T-helper 1 cell (primary cell): ENCODE data around the gene NCAPG2.
A peak's percentile ranks its signal among the peaks of the same experiment; 100 is the strongest.

Experiments used
- DNase-seq, 5 donors: peaks; one replicate each; pipeline ENCODE4 v3.0.0-alpha.2; 2012 to 2020

NCAPG2 gene

DNA sequence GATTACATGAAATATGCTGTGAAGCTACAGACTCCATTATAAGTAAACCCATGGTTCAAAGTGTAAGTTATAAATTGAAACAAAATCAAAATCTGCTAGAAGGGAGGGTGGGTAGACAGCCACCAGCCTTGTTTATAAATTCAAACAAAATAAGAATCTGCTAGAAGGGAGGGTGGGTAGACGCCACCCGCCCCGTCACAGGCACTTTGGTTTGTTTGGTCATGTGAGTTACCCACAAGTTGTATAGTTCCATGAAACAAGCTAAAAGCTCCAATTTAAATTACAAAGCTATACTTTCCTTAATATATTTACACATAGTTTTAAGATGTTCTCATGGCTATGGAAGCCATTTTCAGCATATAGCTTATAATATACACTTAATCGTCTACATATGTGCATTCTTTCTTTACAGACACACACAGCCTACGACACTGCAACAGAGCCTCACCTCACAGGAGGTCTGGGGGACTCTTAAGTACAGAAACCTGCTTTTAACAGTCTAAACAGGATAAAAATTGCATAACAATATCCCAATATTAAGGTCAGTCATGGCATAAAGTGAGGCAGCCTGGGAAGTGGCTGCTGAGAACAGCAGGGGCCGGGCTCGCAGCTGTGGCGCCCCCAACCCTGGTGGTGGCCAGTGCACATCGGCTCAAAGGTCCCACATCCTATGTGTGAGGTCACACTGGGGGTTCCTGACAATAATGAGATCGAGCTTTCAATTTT is 28.1 kb upstream of the NCAPG2 start:
- no peak for DNase-seq

DNA sequence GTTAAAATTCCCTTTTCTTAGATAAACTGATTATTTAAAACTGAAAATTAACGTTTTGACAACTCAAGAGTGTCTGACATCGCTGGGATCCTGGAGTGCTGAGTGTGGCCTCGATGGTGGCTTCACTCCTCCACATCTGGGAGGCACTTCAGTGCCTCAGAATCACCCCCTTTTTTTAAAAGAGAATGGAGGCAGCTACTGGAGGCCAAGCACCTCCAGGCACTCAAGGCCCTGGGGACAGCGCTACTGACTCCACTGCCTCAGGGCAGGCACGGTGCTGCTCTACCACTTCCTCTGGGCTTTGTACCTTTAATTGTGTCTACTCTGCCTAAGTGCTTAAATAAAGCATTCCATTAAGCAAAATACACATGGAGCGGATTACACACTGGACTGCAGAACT is 27.2 kb upstream of the NCAPG2 start:
- DNase-seq, result no peak

DNA sequence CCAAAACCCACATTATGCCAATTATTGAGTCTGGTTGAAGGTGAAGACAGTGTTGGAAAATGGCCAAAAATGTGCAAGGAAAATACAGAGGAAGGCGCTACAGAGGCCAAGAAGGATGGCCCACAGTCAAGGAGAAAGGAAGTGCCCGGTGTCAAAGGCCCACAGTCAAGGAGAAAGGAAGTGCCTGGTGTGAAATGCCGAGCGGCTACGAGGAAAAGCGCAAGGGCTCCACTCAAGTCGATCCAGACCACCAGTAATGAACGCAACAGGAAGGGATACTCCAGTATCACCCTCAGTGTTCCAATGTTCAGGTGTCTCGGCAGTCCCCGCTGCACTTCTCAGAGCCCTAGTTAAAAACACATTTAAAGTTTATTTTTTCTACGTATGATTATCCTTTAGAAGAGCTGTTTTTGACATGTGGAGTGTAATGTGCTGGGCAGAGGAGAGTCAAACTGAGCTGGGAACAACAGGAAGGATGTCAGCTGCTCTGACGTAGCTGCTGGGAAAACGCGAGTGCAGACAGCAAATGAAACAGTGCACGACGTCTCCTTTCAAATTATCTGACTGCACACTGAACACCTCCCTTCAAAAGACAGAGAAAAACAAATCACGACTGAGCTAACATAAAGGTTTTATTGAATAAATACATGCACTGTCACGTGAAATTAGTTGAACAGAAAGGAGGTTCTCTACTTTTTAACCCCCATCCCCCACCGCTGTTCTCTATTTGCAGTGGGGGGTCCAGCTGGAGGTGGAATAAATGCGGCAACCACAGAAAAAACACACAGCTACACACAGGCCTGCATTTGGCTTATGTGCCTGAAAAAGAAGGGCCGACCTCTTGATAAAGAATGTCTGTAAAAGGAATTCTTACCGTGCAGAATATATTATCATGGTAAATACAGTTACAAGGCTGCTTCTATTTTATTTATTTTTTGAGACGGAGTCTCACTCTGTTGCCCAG is 26.1 kb upstream of the NCAPG2 start:
- DNase-seq, result no peak

DNA sequence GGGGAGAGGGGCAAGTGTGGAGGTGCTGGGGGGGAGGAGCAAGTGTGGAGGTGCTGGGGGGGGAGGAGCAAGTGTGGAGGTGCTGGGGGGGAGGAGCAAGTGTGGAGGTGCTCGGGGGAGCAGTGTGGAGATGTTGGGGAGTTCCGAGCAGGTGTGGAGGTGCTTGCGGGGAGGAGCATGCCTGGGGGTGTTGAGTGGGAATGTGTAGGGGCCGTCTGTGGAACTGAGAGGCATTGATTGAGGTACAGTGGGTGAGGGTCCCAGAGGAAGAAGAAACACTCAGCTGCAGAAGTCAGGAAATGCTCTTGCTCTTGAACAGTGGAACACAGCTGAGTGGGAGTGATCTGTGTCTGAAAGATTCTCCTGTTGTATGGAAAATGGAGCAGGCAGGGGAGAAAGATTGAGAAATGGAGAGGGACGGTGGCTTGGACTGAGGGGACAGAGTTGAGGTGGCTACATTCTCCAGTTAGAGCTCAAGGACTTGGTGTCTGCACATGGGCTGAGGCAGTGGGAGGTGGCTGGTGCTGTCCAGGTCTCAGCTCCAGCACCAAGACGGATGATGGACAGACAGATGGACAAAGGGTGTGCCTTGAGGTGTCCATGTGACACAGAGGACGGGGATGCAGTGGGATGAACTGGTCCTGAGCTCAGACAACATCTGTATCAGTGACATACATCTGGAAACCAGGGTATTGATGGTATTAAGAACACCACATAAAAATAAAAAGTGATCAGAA is 25.2 kb upstream of the NCAPG2 start:
- DNase-seq, result no peak

DNA sequence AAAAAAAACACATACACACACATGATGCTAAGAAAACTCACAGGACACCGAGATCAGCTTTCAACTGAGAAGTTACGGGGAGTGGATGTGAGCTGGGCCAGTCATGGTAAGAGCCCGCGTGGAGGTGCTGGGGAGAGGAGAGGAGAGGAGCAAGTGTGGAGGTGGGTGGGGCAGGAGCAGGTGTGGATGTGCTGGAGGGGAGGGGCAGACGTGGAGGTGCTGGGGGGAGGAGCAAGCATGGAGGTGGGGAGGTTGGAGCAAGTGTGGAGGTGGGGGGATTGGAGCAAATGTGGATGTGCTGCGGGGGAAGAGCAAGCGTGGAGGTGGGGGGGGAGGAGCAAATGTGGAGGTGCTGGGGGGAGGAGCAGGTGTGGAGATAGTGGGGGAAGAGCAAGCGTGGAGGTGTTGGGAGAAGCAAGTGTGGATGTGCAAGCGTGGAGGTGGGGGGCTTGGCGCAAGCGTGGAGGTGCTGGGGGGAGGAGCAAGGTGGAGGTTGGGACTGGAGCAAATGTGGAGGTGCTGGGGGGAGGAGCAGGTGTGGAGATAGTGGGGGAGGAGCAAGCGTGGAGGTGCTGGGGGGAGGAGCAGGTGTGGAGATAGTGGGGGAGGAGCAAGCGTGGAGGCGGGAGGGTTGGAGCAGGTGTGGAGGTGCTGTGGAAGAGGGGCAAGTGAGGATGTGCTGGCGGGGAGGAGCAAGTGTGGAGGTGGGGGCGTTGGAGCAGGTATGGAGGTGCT is 24.5 kb upstream of the NCAPG2 start:
- no peak for DNase-seq

DNA sequence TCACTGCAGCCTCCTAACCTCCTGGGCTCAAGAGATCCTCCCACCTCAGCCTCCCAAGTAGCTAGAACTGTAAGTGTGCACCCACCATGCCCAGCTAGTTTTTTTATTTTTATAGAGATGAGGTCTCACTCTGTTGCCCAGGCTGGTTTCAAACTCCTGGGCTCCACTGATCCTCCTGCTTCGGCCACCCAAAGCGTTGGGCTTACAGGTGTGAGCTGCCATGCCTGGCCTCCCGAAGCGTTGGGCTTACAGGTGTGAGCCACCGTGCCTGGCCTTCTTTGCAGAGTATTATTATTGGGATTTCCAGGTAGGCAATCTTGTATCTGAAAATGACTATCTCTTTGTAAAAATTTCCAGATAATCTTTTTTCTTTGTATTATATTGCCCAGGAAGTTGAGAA is 23.1 kb upstream of the NCAPG2 start:
- DNase-seq, result no peak

DNA sequence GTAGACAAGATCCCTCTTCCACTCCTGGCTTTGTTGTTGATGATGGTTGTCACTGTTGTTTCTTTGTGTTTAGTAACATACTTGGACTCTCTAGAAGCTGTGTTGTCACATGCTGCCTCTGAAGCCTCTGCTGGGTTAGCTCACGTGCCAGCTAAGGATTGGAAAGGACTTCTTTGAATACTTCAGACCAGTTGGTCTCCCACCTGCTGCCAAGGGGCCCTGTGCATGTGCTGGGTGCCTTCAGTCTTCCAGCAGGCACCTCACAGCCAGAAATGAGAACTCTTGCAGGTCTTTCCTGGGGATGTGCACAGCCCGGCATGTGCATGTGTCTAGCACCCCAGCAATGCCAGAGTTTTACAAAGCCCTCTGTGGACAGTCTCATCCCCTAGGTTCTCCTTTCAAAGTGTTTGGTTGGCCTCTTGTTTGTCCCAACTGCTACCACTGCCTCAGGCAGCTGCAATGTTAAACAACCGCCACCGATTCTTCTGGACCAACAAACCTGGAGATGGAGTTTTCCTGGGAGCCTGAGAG is 21.7 kb upstream of the NCAPG2 start:
- no peak for DNase-seq

DNA sequence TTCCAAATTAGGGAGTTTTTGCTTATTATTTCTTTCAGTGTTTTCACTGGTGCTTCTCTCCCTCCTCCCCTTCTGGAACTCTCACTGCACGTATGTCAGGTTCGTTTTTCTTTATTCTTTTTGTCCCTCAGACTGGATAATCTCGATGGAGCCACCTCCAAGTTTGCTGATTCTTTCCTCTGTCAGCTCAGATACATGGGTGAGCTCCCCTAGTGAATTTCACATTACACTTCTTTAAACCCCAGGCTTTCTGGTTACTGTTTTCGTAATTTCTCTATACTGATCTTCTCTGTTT is 20.8 kb upstream of the NCAPG2 start:
- DNase-seq, result no peak

DNA sequence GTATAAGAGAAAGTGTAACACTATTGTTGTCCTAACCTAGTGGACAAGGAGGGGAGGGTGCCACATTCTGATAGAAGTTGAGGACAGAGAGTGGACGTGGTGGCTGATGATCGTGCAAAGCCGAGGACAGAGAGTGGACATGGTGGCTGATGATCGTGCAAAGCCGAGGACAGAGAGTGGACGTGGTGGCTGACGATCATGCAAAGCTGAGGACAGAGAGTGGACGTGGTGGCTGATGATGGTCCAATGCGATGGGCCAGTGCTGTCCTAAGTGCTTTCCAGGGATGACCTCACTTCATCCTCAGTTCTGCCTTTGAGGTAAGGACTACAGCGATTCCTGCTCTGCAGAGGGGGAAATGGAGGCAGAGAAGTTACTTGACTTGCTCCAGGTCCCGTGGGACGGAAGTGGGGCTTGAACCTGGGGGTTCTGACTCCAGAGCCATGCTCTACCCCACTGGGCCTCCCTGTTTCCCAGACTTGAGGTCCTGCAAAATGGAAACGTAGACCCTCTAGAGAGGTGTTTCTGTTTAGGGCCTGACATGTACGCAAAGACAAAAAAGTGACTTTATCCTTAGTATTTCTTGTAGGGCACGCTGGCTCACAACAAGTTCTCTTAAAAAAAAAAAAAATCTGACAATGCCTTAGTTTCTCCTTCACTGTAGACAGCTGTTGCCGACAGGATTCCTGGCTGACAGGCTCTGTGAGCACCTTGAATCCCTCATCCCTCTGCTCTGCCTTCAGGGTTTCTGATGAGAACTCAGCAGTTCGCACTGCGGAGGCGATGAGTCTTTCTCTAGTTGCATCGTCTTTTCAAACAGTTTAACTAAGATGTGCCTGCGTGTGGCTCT is 20.3 kb upstream of the NCAPG2 start:
- no peak for DNase-seq

DNA sequence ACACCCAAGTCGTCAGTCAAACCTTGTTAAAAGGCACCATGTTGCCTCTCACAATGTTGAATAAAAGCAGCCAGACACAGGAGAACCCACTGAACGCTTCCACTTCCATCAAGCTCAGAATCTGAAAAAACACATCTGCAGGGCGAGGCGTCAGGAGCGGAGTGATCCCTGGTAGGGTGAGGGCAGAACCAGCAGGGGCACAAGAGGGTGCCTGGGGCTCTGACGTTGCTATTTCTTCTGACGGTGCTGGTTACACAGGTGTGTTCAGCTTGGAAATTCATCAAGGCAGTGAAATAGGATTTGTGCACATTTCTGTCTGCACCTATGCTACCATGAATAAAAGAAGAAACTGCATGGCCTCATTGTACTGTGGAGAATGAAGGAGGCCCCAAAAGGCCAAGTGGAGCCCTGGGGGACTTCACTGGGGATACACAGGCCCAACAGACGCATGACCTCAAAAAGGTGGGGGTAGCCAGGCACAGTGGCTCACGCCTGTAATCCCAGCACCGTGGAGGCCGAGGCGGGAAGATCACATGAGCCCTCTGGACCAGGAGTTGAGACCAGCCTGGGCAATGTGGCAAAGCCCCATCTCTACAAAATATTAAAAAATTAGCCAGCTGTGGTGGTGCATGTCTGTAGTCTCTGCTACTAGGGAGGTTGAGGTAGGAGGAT is 19.2 kb upstream of the NCAPG2 start:
- no peak for DNase-seq

DNA sequence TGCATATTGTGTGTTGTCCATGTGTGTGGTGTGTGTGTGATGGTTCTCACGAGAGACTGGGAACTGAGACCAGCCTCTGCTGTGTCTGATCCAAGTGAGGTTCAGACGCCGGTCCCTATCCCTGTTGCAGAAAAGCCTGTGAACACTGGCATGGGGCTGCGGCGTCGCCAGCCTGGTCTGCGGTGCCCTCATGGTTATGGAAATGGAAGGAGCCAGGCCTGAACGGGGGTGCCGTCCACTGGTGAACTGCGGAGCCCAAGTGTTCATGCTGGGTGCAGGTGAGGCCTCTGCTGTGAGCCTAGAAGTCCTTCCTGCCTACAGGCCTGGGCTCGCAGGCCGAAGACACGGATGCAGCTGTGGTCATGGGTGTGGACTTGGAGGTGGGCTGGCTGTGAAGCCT is 18.7 kb upstream of the NCAPG2 start:
- no peak for DNase-seq

DNA sequence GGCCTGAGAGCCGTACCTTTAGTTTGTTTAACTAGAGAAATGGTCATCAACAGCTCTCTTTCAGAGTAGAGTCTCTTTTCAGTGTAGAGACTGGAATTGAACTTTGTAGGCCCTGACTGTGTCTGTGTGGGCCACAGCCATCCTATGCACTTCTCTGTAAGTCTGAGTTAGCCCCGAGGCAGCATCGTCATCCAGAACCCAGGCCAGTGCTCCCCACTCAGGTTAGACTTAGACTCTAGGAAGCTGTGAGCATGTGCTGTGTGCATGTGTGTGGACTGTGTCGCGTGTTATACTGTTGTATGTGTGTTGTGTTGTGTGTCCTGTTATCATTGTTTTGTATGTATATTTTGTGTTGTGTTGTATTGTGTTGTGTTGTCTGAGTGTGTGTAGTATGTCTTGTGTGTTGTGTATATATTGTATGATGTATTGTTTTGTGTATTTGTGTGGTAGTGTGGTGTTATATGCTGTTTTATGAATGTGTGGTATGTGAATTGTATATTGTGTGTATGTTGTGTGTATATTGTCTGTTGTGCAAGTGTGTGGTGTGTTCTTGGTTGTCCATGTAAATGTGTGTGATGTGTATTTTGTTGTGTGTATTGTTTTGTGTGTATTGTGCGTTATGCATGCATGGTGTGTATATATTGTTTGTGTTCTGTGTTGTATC is 18.1 kb upstream of the NCAPG2 start:
- DNase-seq, result no peak

DNA sequence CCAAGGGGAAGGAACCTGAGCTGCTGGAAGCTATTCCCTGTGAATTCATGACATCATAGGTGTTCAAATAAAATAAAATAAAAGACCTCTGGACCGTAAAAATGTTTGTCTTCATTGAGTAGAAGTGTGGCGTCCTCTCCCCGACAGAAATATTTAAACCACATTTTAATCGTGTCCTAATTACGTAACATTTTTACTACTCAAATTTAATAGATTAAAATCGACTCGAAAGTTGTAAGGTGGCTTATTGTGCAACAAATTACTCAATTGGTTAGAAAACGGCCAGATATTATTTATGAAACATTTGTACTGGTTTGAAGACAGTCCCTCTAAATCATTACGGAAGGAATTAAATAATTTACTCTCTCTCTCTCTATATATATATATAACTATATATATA is 15.5 kb upstream of the NCAPG2 start:
- DNase-seq, result no peak

DNA sequence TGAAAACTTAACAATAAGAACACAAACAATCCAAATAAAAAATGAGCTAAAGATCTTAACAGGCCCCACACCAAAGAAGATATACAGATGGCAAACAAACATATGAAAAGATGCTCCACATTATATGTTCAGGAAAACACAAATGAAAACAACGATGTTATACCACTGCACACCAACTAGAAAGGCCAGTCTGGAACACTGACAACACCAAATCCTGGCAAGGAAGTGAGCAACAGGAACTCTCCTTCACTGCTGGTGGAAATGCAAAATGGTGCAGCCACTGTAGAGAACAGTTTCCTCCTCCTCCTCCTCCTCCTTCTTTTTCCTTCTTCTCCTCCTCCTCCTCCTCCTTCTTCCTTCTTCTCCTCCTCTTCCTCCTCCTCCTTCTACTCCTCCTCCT is 12.2 kb upstream of the NCAPG2 start:
- DNase-seq, result no peak

DNA sequence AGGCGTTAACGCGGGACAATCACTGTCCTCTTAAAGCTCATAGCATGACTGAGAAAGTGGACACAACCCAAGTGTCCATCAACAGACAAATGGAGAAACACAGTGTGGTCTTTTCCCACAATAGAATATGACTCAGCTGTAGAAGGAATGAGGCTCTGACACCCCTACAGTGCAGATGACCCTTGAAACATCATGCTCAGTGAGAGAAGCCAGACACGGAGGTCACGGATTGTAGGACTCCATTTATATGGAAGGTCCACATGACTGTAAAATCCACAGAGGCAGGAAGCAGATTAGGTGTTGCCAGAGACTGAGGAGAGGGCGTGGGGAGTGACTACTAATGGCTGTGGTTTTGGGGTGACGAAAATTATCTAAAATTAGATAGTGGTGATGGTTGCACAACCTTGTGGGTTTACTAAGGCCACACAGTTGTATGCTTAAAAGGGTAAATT is 6.1 kb upstream of the NCAPG2 start:
- no peak for DNase-seq

DNA sequence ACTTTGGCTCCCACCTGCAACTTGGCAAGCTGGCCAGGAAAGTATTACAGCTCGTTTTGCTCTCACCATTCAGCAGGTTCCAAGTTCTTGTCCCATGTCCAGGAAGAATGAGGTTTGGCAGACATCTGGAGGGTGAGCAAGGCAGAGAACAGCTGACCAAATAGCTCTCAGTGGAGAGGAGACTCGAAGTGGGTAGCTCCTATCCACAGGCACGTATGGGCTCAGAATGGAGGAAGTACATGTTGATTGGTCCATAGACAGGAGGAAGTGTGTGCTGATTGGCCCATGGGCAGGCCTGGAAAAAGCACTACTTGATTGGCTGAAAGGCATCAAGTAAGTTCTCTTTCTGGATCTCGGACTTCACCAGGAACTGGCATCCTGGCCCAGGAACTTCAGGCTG is 3.0 kb upstream of the NCAPG2 start:
- DNase-seq, result no peak

DNA sequence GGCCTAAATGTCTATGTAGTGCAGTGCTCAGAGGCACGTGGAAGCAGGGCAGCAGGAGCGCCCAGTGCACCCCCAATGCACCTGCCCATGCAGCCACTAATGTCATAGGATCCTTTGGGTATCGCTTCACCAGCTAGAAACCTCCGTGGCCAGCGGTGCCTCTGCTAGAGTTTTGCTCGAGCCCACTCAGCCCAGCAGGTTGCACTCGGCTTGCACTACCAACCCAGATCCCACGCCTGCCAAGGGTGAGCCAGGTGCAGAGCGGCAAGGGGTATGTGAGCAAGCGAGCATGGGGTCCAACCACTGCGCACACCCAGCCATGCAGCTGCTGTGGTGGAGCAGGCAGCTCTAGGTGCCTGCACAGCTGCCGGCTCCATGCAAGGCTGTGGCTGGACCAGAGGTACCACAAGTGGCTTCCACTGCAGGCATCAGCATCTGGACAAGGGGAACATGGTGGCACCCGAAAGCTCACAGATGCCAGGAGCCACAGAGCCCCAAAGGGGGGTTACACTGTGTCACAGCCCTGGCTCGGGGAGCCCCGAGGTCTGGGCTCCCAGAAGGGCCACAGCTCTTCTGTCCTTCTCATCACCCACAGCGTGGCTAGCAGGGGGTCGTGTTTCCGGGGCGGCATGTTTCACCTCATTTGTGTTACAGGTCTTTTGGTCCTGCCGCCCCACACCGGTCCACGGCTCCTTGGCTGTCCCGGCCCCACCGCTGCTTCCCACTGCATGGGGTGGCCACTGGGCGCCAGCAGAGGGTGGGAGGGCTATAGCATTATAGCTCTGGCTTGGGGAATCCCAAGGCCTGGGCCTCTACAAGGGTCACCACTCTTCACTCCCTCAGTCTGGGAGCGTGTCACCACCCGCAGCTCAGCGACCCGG is 2.3 kb upstream of the NCAPG2 start:
- DNase-seq, result no peak

DNA sequence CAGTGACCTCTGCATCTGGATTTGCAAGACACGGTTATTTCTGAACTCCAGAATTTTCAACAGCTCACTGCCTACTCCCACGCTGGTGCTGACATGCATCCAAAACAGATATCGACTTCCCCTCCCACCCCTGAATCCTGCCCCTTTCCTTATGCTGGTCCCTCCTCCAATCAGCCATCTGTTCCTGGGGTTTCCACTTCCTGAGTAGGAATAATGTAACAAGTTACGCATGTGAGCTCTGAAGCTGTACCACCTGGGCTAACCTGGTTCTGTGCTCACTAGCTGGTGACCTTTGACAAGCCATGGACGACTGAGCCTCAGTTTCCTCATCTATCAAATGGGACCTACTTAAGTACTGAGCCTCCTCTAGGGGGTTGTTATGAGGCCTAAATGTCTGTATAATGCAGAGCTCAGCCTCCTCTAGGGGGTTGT is 1.7 kb upstream of the NCAPG2 start:
- no peak for DNase-seq

DNA sequence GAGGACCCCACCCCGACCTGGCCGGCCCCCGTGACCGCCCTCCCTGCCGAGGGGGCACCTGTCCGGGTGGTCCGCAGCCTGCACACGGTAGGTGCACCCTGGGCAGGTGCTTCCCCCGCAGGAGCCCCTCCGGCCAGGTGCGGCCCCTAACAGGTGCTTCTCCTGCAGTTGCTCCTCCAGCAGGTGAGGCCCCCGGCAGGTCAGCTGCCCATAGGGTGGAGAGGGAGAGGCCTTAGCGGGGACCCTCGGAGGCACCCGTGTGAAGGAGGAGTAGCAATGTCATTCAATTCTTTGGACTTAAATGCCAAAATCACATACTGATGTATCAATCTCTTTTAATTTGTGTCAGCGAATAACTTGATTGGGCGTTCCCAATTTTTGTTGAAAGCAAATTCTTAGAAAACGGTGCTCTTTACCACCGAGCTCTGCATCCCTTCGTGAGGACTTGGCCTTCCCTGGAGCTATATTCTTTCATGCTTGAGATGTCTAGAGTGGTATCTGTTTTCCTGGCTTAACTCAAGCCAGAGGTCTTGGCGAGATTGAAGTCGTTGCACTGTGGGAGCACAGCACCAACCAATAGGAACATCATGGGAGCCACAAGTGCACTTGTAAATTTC is 738 bp upstream of the NCAPG2 start:
- peak in 1 of 5 donors; percentile 13 for DNase-seq
